Colonic mucosa (tissue), 4 donors: ENCODE results near the gene KDM4B. TPM values are rescaled to one million over a fixed set of nuclear protein-coding genes. Genes with fewer than 3 reads are reported as not detected.

Experiments
- DNase-seq: peaks from one replicate; pipeline ENCODE4 v3.0.0-alpha.2; 2020
- H3K27ac ChIP-seq: fragments of 200-600 bp; one replicate; pipeline ENCODE4 v1.8.0; 2021
- H3K27me3 ChIP-seq: fragments of 200-600 bp; one replicate; pipeline ENCODE4 v1.8.0; 2021
- H3K36me3 ChIP-seq: fragments of 200-600 bp; one replicate; pipeline ENCODE4 v1.8.0; 2021
- H3K4me1 ChIP-seq: fragments of 200-600 bp; one replicate; pipeline ENCODE4 v1.8.0; 2021; ENCODE audit warnings: mild to moderate bottlenecking
- H3K4me3 ChIP-seq: fragments of 200-600 bp; one replicate; pipeline ENCODE4 v1.8.0; 2021
- H3K9ac ChIP-seq, 2 donors: one replicate each; pipeline ENCODE4 v1.7.0; 2013; ENCODE audit warnings: control low read depth in 2 of 2, low read depth in 2 of 2, low read length in 2 of 2
- H3K9me3 ChIP-seq: fragments of 200-600 bp; one replicate; pipeline ENCODE4 v1.8.0; 2021
- intact Hi-C: fragments of 100-400 bp; cut with DNase I; formaldehyde crosslinking; loops from one replicate; pipeline ENCODE4 v1.14.1; 2022
- total RNA-seq, 2 donors: library from RNA; stranded (reverse); fragmentation: NEBNext Ultra II Directional in 1 of 2; extraction: Animal tissue kit (Norgen Biotek cat#: 25700) in 1 of 2; gene quantifications; one replicate each; pipeline ENCODE4 v1.2.1, GENCODE V29; 2021
- TF ChIP-seq, protein P1 (sequence below): fragments of 200-600 bp; IDR thresholded peaks from one replicate; pipeline ENCODE4 v1.8.0; 2022; ENCODE audit warnings: antibody characterized with exemption, mild to moderate bottlenecking
- donor health status: healthy.
- donor health status: DM: no; HTN: no; CAD: no.
- donor health status: DM: no; HTN: no; CAD: no.

Gene KDM4B
- total RNA-seq, 2 donors from 2014 or later, result 35.2 to 52.9 TPM

DNA sequence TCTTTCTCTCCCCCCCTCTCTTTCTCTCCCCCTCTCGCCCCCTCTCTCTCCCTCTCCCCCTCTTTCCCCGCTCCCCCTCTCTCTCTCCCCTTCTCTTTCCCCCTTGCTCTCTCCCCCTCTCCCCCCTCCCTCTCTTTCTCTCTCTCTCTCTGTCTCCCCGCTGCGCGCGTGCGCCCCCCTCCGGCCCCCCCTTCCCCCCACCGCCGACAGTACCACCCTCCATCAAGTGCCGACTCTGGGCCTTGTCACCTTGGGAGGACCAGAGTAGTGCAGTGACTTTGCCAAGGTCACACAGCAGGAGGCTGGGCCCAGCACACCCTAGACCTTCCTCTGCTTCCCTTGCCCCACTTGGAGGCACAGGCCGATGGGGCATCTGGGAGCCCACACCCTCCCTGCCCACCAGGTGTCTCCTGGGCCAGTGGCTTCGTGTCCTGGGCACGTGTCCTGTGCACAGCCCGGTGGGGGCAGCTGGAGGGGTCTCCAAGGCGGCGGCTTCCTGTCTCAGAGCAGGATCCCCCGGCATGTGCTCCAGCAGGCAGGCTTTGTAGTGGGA, 121.6 kb downstream of the KDM4B start:
- Histone ChIP-seq H3K27me3 (no peaks in the 10 kb centered on the region), H3K36me3 (peaks cover 5% of the 10 kb centered on the region), H3K27ac (no peak overlapping the region), H3K9me3 (no peaks in the 10 kb centered on the region), H3K4me3 (no peak overlapping the region), H3K4me1 (no peaks in the 10 kb centered on the region), H3K9ac (no peak overlapping the region)
- DNase-seq, result no peak
- intact Hi-C loops, result no loop called here
- TF ChIP-seq, protein P1, sequence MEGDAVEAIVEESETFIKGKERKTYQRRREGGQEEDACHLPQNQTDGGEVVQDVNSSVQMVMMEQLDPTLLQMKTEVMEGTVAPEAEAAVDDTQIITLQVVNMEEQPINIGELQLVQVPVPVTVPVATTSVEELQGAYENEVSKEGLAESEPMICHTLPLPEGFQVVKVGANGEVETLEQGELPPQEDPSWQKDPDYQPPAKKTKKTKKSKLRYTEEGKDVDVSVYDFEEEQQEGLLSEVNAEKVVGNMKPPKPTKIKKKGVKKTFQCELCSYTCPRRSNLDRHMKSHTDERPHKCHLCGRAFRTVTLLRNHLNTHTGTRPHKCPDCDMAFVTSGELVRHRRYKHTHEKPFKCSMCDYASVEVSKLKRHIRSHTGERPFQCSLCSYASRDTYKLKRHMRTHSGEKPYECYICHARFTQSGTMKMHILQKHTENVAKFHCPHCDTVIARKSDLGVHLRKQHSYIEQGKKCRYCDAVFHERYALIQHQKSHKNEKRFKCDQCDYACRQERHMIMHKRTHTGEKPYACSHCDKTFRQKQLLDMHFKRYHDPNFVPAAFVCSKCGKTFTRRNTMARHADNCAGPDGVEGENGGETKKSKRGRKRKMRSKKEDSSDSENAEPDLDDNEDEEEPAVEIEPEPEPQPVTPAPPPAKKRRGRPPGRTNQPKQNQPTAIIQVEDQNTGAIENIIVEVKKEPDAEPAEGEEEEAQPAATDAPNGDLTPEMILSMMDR, result no peak

DNA sequence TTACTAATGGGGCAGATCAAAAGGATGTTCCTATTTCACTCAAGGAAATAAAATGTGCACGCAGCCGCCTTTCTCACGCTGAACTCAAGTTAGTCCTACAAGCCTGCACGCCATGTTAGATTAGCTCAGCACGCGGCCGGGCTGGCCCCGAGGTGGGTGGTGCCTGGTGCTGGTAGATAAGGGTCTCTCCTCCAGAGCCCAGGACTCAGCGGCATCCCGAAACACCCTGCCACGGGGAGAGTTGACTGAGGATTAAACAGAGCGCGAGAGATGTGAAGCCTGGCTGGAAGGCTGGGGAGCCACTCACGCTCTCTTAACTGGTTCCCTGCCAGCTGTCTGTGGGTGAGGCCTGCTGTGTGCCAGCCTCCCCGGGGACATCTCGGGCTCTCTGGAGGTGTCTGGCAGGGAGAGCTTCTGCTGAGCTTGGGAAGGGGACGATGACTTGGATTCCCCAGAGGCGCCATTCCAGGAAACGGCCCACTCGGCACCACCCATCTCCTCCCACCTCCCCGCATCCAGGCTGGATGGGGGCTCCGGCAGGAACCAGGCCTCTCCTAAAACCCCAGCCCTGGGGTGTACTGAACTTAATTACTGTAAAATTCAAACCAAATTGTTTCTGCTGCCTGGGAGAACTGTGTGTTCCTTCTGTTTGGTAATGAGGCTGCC, 122.2 kb downstream of the KDM4B start:
- Histone ChIP-seq H3K4me1 (no peaks in the 10 kb centered on the region), H3K27me3 (no peaks in the 10 kb centered on the region), H3K9me3 (no peaks in the 10 kb centered on the region), H3K4me3 (no peak overlapping the region), H3K27ac (no peak overlapping the region), H3K36me3 (peaks cover 5% of the 10 kb centered on the region), H3K9ac (no peak overlapping the region)
- no peak for DNase-seq
- intact Hi-C loops, result no loop called here
- TF ChIP-seq, protein P1, result no peak

DNA sequence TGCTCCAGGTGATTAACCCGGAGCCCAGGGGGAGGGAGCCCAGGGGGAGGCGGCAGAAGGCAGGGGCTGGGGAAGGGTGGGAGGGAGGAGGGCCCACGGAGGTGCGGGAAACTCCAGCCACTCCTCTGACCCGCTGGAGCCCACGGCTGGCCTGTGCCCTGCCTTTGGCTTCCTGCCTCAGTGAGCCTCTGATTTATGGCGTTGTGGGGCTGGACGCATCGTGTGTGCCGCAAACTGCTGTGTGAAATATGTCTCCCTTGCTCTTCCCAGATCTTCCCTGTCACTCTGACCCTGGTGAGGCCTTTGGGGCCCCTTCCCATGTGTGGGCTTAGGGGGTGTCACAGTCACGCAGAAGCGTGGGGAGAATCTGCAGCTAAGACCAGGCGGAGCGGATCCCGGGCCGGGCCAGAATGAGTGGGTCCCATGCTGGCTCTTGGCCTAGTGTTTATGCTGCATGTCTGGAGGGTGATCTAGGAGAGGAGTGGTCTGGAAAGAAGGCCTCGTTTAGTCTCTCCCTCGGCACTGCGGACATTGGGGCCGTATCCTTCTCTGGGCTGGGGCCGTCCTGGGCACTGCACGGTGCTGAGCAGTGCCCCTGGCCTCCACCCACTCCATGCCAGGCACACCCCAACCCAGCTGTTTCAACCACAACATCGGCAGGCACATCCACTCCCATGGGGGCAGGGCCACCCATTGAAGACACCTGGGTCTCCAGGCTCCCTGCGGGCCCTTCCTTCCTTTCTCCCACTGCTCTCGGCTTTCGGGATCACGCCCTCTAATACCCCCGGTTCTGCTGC, 123.0 kb downstream of the KDM4B start:
- TF ChIP-seq, protein P1, result no peak
- no peak overlapping the region for H3K9ac ChIP-seq

DNA sequence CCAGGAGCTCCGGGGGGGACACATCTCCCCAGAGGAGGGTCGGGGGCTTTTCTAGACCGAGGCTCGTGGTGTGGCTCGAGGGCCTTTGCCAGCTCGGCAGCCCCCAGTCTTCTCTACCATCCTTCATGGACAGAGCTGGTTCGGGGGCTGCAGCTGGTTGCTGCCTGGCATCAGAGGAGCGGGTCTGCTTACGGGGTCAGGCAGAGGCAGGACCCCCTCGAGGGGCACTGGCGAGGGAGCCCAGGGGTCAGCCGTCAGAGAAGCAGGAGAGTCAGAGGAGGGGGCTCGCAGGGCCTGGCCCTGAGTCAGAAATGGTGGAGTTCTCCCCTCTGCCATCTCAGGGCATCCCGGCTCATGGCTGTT, 123.5 kb downstream of the KDM4B start:
- intact Hi-C loops, result no loop called here
- H3K27ac ChIP-seq, result no peak overlapping the region
- no peak overlapping the region for H3K9ac ChIP-seq
- H3K27me3 ChIP-seq, result no peaks in the 10 kb centered on the region
- no peaks in the 10 kb centered on the region for H3K9me3 ChIP-seq
- H3K4me1 ChIP-seq, result no peaks in the 10 kb centered on the region
- no peaks in the 10 kb centered on the region for H3K36me3 ChIP-seq
- TF ChIP-seq, protein P1, result no peak
- no peak for DNase-seq
- no peak overlapping the region for H3K4me3 ChIP-seq

More for the DNA sequence above, 123.0 kb downstream of the KDM4B start:
- Histone ChIP-seq H3K4me3 (no peak overlapping the region), H3K4me1 (no peaks in the 10 kb centered on the region), H3K36me3 (peaks cover 2% of the 10 kb centered on the region), H3K27ac (no peak overlapping the region), H3K9me3 (no peaks in the 10 kb centered on the region), H3K27me3 (no peaks in the 10 kb centered on the region)
- intact Hi-C loops, result no loop called here
- DNase-seq, result no peak

DNA sequence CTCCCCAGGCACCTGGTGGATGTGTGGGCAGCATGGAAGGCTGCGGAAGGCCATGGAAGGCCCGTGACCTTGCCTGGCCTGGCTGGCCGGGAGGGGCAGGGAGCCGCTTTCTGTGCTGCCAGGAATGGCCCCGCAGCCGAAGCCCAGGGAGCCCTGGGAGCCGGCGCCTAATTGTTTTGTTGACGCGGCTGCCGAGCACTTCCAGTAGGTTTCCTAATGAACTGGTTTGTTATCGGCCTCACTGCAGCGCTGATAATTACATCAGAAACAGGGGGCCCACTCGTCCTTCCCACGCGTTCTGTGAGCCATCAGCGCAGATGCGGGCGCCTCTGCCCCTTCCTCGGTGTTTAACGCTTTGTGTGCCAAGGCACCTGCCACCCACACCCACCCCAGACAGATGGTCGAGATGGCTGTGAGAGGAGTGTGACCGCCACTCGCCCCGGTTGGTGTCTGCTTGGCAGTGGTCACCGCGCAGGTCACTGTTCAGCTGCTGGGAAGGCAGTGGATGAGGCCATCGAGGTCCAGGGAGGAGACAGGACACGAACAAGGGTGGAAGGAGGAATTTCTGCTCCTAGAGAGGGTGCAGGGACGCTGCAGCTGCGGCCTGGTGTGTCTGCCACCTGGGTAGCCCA, 124.5 kb downstream of the KDM4B start:
- H3K4me1 ChIP-seq, result no peaks in the 10 kb centered on the region
- intact Hi-C loops, result no loop called here
- H3K27me3 ChIP-seq, result no peaks in the 10 kb centered on the region
- no peaks in the 10 kb centered on the region for H3K9me3 ChIP-seq
- no peak overlapping the region for H3K9ac ChIP-seq
- H3K4me3 ChIP-seq, result no peak overlapping the region
- DNase-seq, result no peak
- H3K27ac ChIP-seq, result no peak overlapping the region
- TF ChIP-seq, protein P1, result no peak
- no peaks in the 10 kb centered on the region for H3K36me3 ChIP-seq
